Large intestine (tissue), 3 donors: Measurements from ENCODE around the gene PLCL1. TPM values are rescaled to one million over a fixed set of nuclear protein-coding genes. Genes with fewer than 3 reads are reported as not detected.

ENCODE experiments used
- DNase-seq, 2 donors: peaks; one replicate each; pipeline versions ENCODE4 v3.0.0 to v3.0.0-alpha.2; 2013
- H3K27ac ChIP-seq: one replicate; pipeline ENCODE4 v1.5.1; 2013; ENCODE audit warnings: low read length
- H3K27me3 ChIP-seq: 2 replicates; pipeline ENCODE4 v1.6.1; 2013; ENCODE audit warnings: low read length; ENCODE audit not compliant: control insufficient read depth, insufficient read depth
- H3K36me3 ChIP-seq: 2 replicates; pipeline ENCODE4 v1.6.1; 2013; ENCODE audit warnings: low read length; ENCODE audit not compliant: control insufficient read depth, insufficient read depth
- H3K4me1 ChIP-seq: one replicate; pipeline ENCODE4 v1.6.1; 2013; ENCODE audit warnings: low read length; ENCODE audit not compliant: control insufficient read depth, insufficient read depth
- H3K4me3 ChIP-seq: one replicate; pipeline ENCODE4 v1.5.1; 2013; ENCODE audit warnings: low read length
- H3K9me3 ChIP-seq: one replicate; pipeline ENCODE4 v1.6.1; 2013; ENCODE audit warnings: mild to moderate bottlenecking, low read depth, low read length, moderate library complexity; ENCODE audit not compliant: control insufficient read depth
- WGBS: methylation state at CpG from one replicate; pipeline ENCODE4 v1.1.5; 2013; ENCODE audit warnings: low lambda C conversion rate; ENCODE audit not compliant: insufficient coverage; 5-methylcytosine and 5-hydroxymethylcytosine counted together
- polyA plus RNA-seq: library from polyadenylated mRNA; unstranded; fragments of 120-200 nt; gene quantifications from one replicate; pipeline ENCODE4 v1.2.1, GENCODE V29; 2013

Gene PLCL1
- polyA plus RNA-seq, 1 donor = 3.3 TPM

- no peak overlapping the region for H3K27ac ChIP-seq
- H3K4me1 ChIP-seq = no peaks in the 10 kb centered on the region
- H3K9me3 ChIP-seq = no peaks in the 10 kb centered on the region
- no peaks in the 10 kb centered on the region for H3K27me3 ChIP-seq
- no peak for DNase-seq
- 86% methylated on average over 1 of the region's 3 CpGs for WGBS
- no peak overlapping the region for H3K4me3 ChIP-seq
- H3K36me3 ChIP-seq = no peaks in the 10 kb centered on the region
These were observed 79.9 kb downstream of the PLCL1 start for GRCh38 chr2:197884252-197884651.

- Histone ChIP-seq H3K4me1 (no peaks in the 10 kb centered on the region), H3K36me3 (no peaks in the 10 kb centered on the region), H3K27ac (no peak overlapping the region), H3K9me3 (no peaks in the 10 kb centered on the region), H3K4me3 (no peak overlapping the region), H3K27me3 (no peaks in the 10 kb centered on the region)
- WGBS = no CpG with 5 or more reads among the region's 3 CpGs
- DNase-seq = no peak
These were observed 80.7 kb downstream of the PLCL1 start for GRCh38 chr2:197885126-197885525.

GRCh38 chr2:197885587-197885986 lies 81.2 kb downstream of the PLCL1 start:
- DNase-seq = no peak
- Histone ChIP-seq H3K4me3 (no peak overlapping the region), H3K36me3 (no peaks in the 10 kb centered on the region), H3K4me1 (no peaks in the 10 kb centered on the region), H3K27me3 (no peaks in the 10 kb centered on the region), H3K9me3 (no peaks in the 10 kb centered on the region), H3K27ac (no peak overlapping the region)
- WGBS = 100% methylated on average over 1 of the region's 4 CpGs

- 86% methylated on average over 1 of the region's 1 CpG for WGBS
- no peaks in the 10 kb centered on the region for H3K27me3 ChIP-seq
- H3K27ac ChIP-seq = no peak overlapping the region
These were observed 83.9 kb downstream of the PLCL1 start for GRCh38 chr2:197888321-197888720.

GRCh38 chr2:197889041-197889440 lies 84.6 kb downstream of the PLCL1 start:
- no peak overlapping the region for H3K27ac ChIP-seq
- WGBS = no CpG with 5 or more reads among the region's 2 CpGs
- H3K9me3 ChIP-seq = no peaks in the 10 kb centered on the region
- H3K36me3 ChIP-seq = no peaks in the 10 kb centered on the region
- no peak for DNase-seq
- no peaks in the 10 kb centered on the region for H3K4me1 ChIP-seq
- H3K4me3 ChIP-seq = no peak overlapping the region
- H3K27me3 ChIP-seq = no peaks in the 10 kb centered on the region

More at GRCh38 chr2:197888321-197888720, 83.9 kb downstream of the PLCL1 start:
- no peak overlapping the region for H3K4me3 ChIP-seq
- DNase-seq = no peak
- H3K4me1 ChIP-seq = no peaks in the 10 kb centered on the region
- no peaks in the 10 kb centered on the region for H3K9me3 ChIP-seq
- no peaks in the 10 kb centered on the region for H3K36me3 ChIP-seq

GRCh38 chr2:197890168-197890567 lies 85.8 kb downstream of the PLCL1 start:
- H3K4me3 ChIP-seq = no peak overlapping the region
- no peaks in the 10 kb centered on the region for H3K36me3 ChIP-seq
- H3K27me3 ChIP-seq = no peaks in the 10 kb centered on the region
- H3K4me1 ChIP-seq = no peaks in the 10 kb centered on the region
- no peak overlapping the region for H3K27ac ChIP-seq
- H3K9me3 ChIP-seq = no peaks in the 10 kb centered on the region
- 57% methylated on average over 1 of the region's 1 CpG for WGBS
- DNase-seq = no peak

- WGBS = no CpG with 5 or more reads among the region's 7 CpGs
- H3K9me3 ChIP-seq = no peaks in the 10 kb centered on the region
- H3K27me3 ChIP-seq = no peaks in the 10 kb centered on the region
- no peak for DNase-seq
- no peaks in the 10 kb centered on the region for H3K4me1 ChIP-seq
- H3K4me3 ChIP-seq = no peak overlapping the region
- no peak overlapping the region for H3K27ac ChIP-seq
- no peaks in the 10 kb centered on the region for H3K36me3 ChIP-seq
These were observed 87.6 kb downstream of the PLCL1 start for GRCh38 chr2:197891897-197892442.

GRCh38 chr2:197893403-197894177 lies 89.2 kb downstream of the PLCL1 start:
- Histone ChIP-seq H3K27ac (no peak overlapping the region), H3K27me3 (no peaks in the 10 kb centered on the region), H3K4me3 (no peak overlapping the region), H3K4me1 (no peaks in the 10 kb centered on the region), H3K9me3 (no peaks in the 10 kb centered on the region), H3K36me3 (no peaks in the 10 kb centered on the region)
- no peak for DNase-seq
- WGBS = 65% methylated on average over 2 of the region's 6 CpGs

- Histone ChIP-seq H3K4me3 (no peak overlapping the region), H3K27me3 (no peaks in the 10 kb centered on the region)
- no CpG with 5 or more reads among the region's 2 CpGs for WGBS
These were observed 90.4 kb downstream of the PLCL1 start for GRCh38 chr2:197894751-197895274.

GRCh38 chr2:197897960-197898678 lies 93.7 kb downstream of the PLCL1 start:
- no peaks in the 10 kb centered on the region for H3K36me3 ChIP-seq
- no peaks in the 10 kb centered on the region for H3K27me3 ChIP-seq
- H3K4me3 ChIP-seq = no peak overlapping the region
- no peak overlapping the region for H3K27ac ChIP-seq
- H3K4me1 ChIP-seq = no peaks in the 10 kb centered on the region
- no peaks in the 10 kb centered on the region for H3K9me3 ChIP-seq
- no peak for DNase-seq
- no CpG with 5 or more reads among the region's 4 CpGs for WGBS

More at GRCh38 chr2:197894751-197895274, 90.4 kb downstream of the PLCL1 start:
- Histone ChIP-seq H3K4me1 (no peaks in the 10 kb centered on the region), H3K9me3 (no peaks in the 10 kb centered on the region), H3K36me3 (no peaks in the 10 kb centered on the region), H3K27ac (no peak overlapping the region)
- DNase-seq = no peak
